Effector memory CD8-positive, alpha-beta T cell (primary cell): ENCODE measurements around the gene ADAMTS12.

Experiments
- ATAC-seq: fragments of 150-1000 bp; cut with Tn5 transposase; replicated peaks from 2 replicates; pipeline ENCODE4 v1.10.0; 2021; ENCODE audit warnings: mild to moderate bottlenecking, moderate library complexity
- DNase-seq, 3 experiments: peaks; one replicate each; pipeline ENCODE4 v3.0.0; 2021
- H3K27ac Mint-ChIP-seq, 2 donors: one replicate each; pipeline ENCODE4 v1.8.0; 2022; ENCODE audit warnings: mild to moderate bottlenecking in 2 of 2, mixed read lengths in 2 of 2, moderate library complexity in 2 of 2
- H3K27me3 Mint-ChIP-seq, 2 donors: one replicate each; pipeline ENCODE4 v1.8.0; 2022; ENCODE audit warnings: mixed read lengths in 2 of 2
- H3K36me3 Mint-ChIP-seq: one replicate; pipeline ENCODE4 v1.8.0; 2022; ENCODE audit warnings: mild to moderate bottlenecking, moderate library complexity, mixed read lengths; ENCODE audit not compliant: insufficient read depth
- H3K4me1 Mint-ChIP-seq, 2 donors: one replicate each; pipeline ENCODE4 v1.8.0; 2022; ENCODE audit warnings: low read depth in 2 of 2, mixed read lengths in 2 of 2
- H3K4me3 Mint-ChIP-seq, 2 donors: one replicate each; pipeline ENCODE4 v1.8.0; 2022; ENCODE audit warnings: mild to moderate bottlenecking in 2 of 2, mixed read lengths in 2 of 2, moderate library complexity in 2 of 2
- H3K9me3 Mint-ChIP-seq, 2 donors: one replicate each; pipeline ENCODE4 v1.8.0; 2022; ENCODE audit warnings: mixed read lengths in 2 of 2

Gene ADAMTS12

GRCh38 chr5:33685873-33686755 is 205.7 kb downstream of the ADAMTS12 start:
- Mint-ChIP-seq H3K9me3 (peaks cover 0 to 8% of the 10 kb centered on the region in 2 donors), H3K27ac (no peak overlapping the region)

GRCh38 chr5:33684496-33685159 is 207.2 kb downstream of the ADAMTS12 start:
- ATAC-seq (no peak), DNase-seq (no peak)
- H3K27me3 Mint-ChIP-seq = peaks cover 0 to 18% of the 10 kb centered on the region in 2 donors
- H3K9me3 Mint-ChIP-seq = peaks cover 0 to 8% of the 10 kb centered on the region in 2 donors
- no peaks in the 10 kb centered on the region for H3K4me1 Mint-ChIP-seq
- H3K4me3 Mint-ChIP-seq = no peak overlapping the region
- H3K27ac Mint-ChIP-seq = no peak overlapping the region
- no peaks in the 10 kb centered on the region for H3K36me3 Mint-ChIP-seq

More at GRCh38 chr5:33685873-33686755, 205.7 kb downstream of the ADAMTS12 start:
- DNase-seq = no peak
- Mint-ChIP-seq H3K4me1 (no peaks in the 10 kb centered on the region), H3K4me3 (no peak overlapping the region), H3K36me3 (no peaks in the 10 kb centered on the region), H3K27me3 (peaks cover 0 to 18% of the 10 kb centered on the region in 2 donors)
- ATAC-seq = no peak

GRCh38 chr5:33679791-33680190 is 212.0 kb downstream of the ADAMTS12 start:
- Mint-ChIP-seq H3K36me3 (no peaks in the 10 kb centered on the region), H3K27me3 (no peaks in the 10 kb centered on the region), H3K4me1 (no peaks in the 10 kb centered on the region), H3K9me3 (peaks cover 0 to 8% of the 10 kb centered on the region in 2 donors), H3K27ac (no peak overlapping the region), H3K4me3 (no peak overlapping the region)
- DNase-seq (no peak), ATAC-seq (no peak)

- H3K9me3 Mint-ChIP-seq = no peaks in the 10 kb centered on the region
- H3K27ac Mint-ChIP-seq = no peak overlapping the region
- no peaks in the 10 kb centered on the region for H3K27me3 Mint-ChIP-seq
- H3K4me3 Mint-ChIP-seq = no peak overlapping the region
- ATAC-seq (no peak), DNase-seq (no peak)
- no peaks in the 10 kb centered on the region for H3K4me1 Mint-ChIP-seq
- H3K36me3 Mint-ChIP-seq = no peaks in the 10 kb centered on the region
Observed at GRCh38 chr5:33675958-33676464, 215.8 kb downstream of the ADAMTS12 start.

- H3K4me1 Mint-ChIP-seq = no peaks in the 10 kb centered on the region
- DNase-seq (no peak), ATAC-seq (no peak)
- H3K4me3 Mint-ChIP-seq = no peak overlapping the region
- no peaks in the 10 kb centered on the region for H3K36me3 Mint-ChIP-seq
- H3K27ac Mint-ChIP-seq = no peak overlapping the region
- H3K27me3 Mint-ChIP-seq = no peaks in the 10 kb centered on the region
- H3K9me3 Mint-ChIP-seq = no peaks in the 10 kb centered on the region
Observed at GRCh38 chr5:33671700-33672291, 220.0 kb downstream of the ADAMTS12 start.

GRCh38 chr5:33662722-33663427 is 228.9 kb downstream of the ADAMTS12 start:
- Mint-ChIP-seq H3K27me3 (peaks cover 0 to 19% of the 10 kb centered on the region in 2 donors), H3K9me3 (peaks cover 3 to 7% of the 10 kb centered on the region in 2 donors)

GRCh38 chr5:33659526-33660169 is 232.1 kb downstream of the ADAMTS12 start:
- H3K36me3 Mint-ChIP-seq = no peaks in the 10 kb centered on the region
- no peak for DNase-seq
- H3K27ac Mint-ChIP-seq = no peak overlapping the region
- ATAC-seq = no peak
- no peak overlapping the region for H3K4me3 Mint-ChIP-seq
- no peaks in the 10 kb centered on the region for H3K4me1 Mint-ChIP-seq
- peaks cover 0 to 19% of the 10 kb centered on the region in 2 donors for H3K27me3 Mint-ChIP-seq
- H3K9me3 Mint-ChIP-seq = peaks cover 0 to 7% of the 10 kb centered on the region in 2 donors

More at GRCh38 chr5:33662722-33663427, 228.9 kb downstream of the ADAMTS12 start:
- Mint-ChIP-seq H3K4me1 (no peaks in the 10 kb centered on the region), H3K27ac (no peak overlapping the region), H3K36me3 (no peaks in the 10 kb centered on the region), H3K4me3 (no peak overlapping the region)
- ATAC-seq = no peak
- DNase-seq = no peak

- DNase-seq (no peak), ATAC-seq (no peak)
- no peaks in the 10 kb centered on the region for H3K36me3 Mint-ChIP-seq
- no peak overlapping the region for H3K27ac Mint-ChIP-seq
- H3K27me3 Mint-ChIP-seq = peaks cover 0 to 19% of the 10 kb centered on the region in 2 donors
- H3K4me1 Mint-ChIP-seq = no peaks in the 10 kb centered on the region
- H3K4me3 Mint-ChIP-seq = no peak overlapping the region
- H3K9me3 Mint-ChIP-seq = peaks cover 0 to 7% of the 10 kb centered on the region in 2 donors
Observed at GRCh38 chr5:33657804-33658440, 233.9 kb downstream of the ADAMTS12 start.

GRCh38 chr5:33657176-33657575 is 234.6 kb downstream of the ADAMTS12 start:
- ATAC-seq (no peak), DNase-seq (no peak)
- H3K36me3 Mint-ChIP-seq = no peaks in the 10 kb centered on the region
- no peak overlapping the region for H3K4me3 Mint-ChIP-seq
- H3K9me3 Mint-ChIP-seq = peaks cover 0 to 7% of the 10 kb centered on the region in 2 donors
- H3K27me3 Mint-ChIP-seq = peaks cover 0 to 19% of the 10 kb centered on the region in 2 donors
- no peaks in the 10 kb centered on the region for H3K4me1 Mint-ChIP-seq
- H3K27ac Mint-ChIP-seq = no peak overlapping the region

- no peak for ATAC-seq
- Mint-ChIP-seq H3K36me3 (no peaks in the 10 kb centered on the region), H3K4me3 (no peak overlapping the region), H3K9me3 (no peaks in the 10 kb centered on the region), H3K27ac (no peak overlapping the region), H3K4me1 (no peaks in the 10 kb centered on the region), H3K27me3 (no peaks in the 10 kb centered on the region)
- DNase-seq = no peak
Observed at GRCh38 chr5:33650911-33651310, 240.9 kb downstream of the ADAMTS12 start.

GRCh38 chr5:33649549-33650482 is 242.0 kb downstream of the ADAMTS12 start:
- DNase-seq (no peak), ATAC-seq (no peak)
- Mint-ChIP-seq H3K4me3 (no peak overlapping the region), H3K27me3 (no peaks in the 10 kb centered on the region), H3K4me1 (no peaks in the 10 kb centered on the region), H3K27ac (no peak overlapping the region), H3K9me3 (no peaks in the 10 kb centered on the region), H3K36me3 (no peaks in the 10 kb centered on the region)
